B cell (primary cell): ENCODE data around the gene THAP4.
"Not testable (repeated sequence)": the region's sequence is repeated elsewhere in the genome, so short reads cannot be mapped to it uniquely, and the experiment has no call there.

Source experiments
- CTCF ChIP-seq: fragments of 200-600 bp; IDR thresholded peaks from one replicate; pipeline ENCODE4 v1.8.0; 2022; ENCODE audit warnings: antibody characterized with exemption, mild to moderate bottlenecking
- EZH2 ChIP-seq: IDR thresholded peaks from 2 replicates; pipeline ENCODE4 v1.6.1; 2012; ENCODE audit warnings: borderline replicate concordance, low read depth, mild to moderate bottlenecking, moderate library complexity, low read length; ENCODE audit not compliant: insufficient read depth, poor library complexity, severe bottlenecking

GRCh38 chr2:241572915-241573651 is 63.9 kb downstream of the THAP4 start:
- not testable (repeated sequence) for TF ChIP-seq CTCF, EZH2
